Calu3 (cell line): Measurements from ENCODE around the gene BBOF1. TPM values are rescaled to one million over a fixed set of nuclear protein-coding genes. Genes with fewer than 3 reads are reported as not detected.
"Not testable (repeated sequence)": the region's sequence is repeated elsewhere in the genome, so short reads cannot be mapped to it uniquely, and the experiment has no call there.

Experiments used
- BruUV-seq: library from RNA; stranded (reverse); fragments of 400-500 nt; replicated peaks from 2 replicates; lab custom pipeline; 2021; lab: Mats Ljungman, UMichigan
- CTCF ChIA-PET: fragments of 300-600 bp; sonication (Branson Sonifier 250); formaldehyde crosslinking; loops from one replicate; lab custom pipeline; 2022; ENCODE audit warnings: antibody characterized with exemption; lab: Charles Lee
- DNase-seq: peaks from one replicate; pipeline ENCODE4 v3.0.0; 2022
- H3K27ac Mint-ChIP-seq: one replicate; pipeline ENCODE4 v1.8.0; 2022; ENCODE audit warnings: mixed read lengths; ENCODE audit not compliant: unreplicated experiment
- H3K27me3 Mint-ChIP-seq: one replicate; pipeline ENCODE4 v1.8.0; 2022; ENCODE audit warnings: mixed read lengths; ENCODE audit not compliant: unreplicated experiment
- H3K36me3 Mint-ChIP-seq: one replicate; pipeline ENCODE4 v1.8.0; 2022; ENCODE audit warnings: mild to moderate bottlenecking, moderate library complexity, mixed read lengths; ENCODE audit not compliant: insufficient read depth, unreplicated experiment
- H3K4me1 Mint-ChIP-seq: one replicate; pipeline ENCODE4 v1.8.0; 2022; ENCODE audit warnings: mild to moderate bottlenecking, low read depth, mixed read lengths; ENCODE audit not compliant: unreplicated experiment
- H3K4me3 Mint-ChIP-seq: one replicate; pipeline ENCODE4 v1.8.0; 2022; ENCODE audit warnings: mild to moderate bottlenecking, low read depth, moderate library complexity, mixed read lengths; ENCODE audit not compliant: unreplicated experiment
- H3K9me3 Mint-ChIP-seq: one replicate; pipeline ENCODE4 v1.8.0; 2022; ENCODE audit warnings: low read depth, mixed read lengths; ENCODE audit not compliant: unreplicated experiment
- CTCF ChIP-seq: fragments of 200-600 bp; IDR thresholded peaks from one replicate; pipeline ENCODE4 v1.8.0; 2022; ENCODE audit warnings: antibody characterized with exemption; ENCODE audit not compliant: unreplicated experiment
- intact Hi-C: fragments of 100-400 bp; cut with micrococcal nuclease; formaldehyde crosslinking; loops from one replicate; pipeline ENCODE4 v1.10.0; 2022; ENCODE audit not compliant: unreplicated experiment
- total RNA-seq: library from RNA; stranded (reverse); gene quantifications from 2 replicates; pipeline ENCODE4 v1.2.3, GENCODE V29; 2022

BBOF1 gene
- total RNA-seq, 1 experiment from 2014 or later: 1.3 TPM

GRCh38 chr14:73988065-73988464, 31.1 kb upstream of the BBOF1 start:
- Mint-ChIP-seq H3K4me3 (no peak overlapping the region), H3K36me3 (peaks cover 5% of the 10 kb centered on the region), H3K27ac (no peak overlapping the region), H3K4me1 (no peaks in the 10 kb centered on the region), H3K27me3 (no peaks in the 10 kb centered on the region), H3K9me3 (no peaks in the 10 kb centered on the region)
- no peak for TF ChIP-seq CTCF
- CTCF ChIA-PET: interaction anchor here (0.6 kb wide), 1 partner anchor 15 kb away, joined by 3 read pairs; no protein-coding TSS in a partner anchor
- intact Hi-C loops: no loop called here
- BruUV-seq: no TSS peak
- DNase-seq: no peak

GRCh38 chr14:73988656-73989055, 30.5 kb upstream of the BBOF1 start:
- H3K9me3 Mint-ChIP-seq, H3K27ac Mint-ChIP-seq, H3K4me3 Mint-ChIP-seq, H3K4me1 Mint-ChIP-seq, intact Hi-C loops, H3K36me3 Mint-ChIP-seq, BruUV-seq, DNase-seq, H3K27me3 Mint-ChIP-seq: not testable (repeated sequence)
- CTCF ChIA-PET: interaction anchor here (0.6 kb wide), 1 partner anchor 15 kb away, joined by 3 read pairs; no protein-coding TSS in a partner anchor

GRCh38 chr14:73991092-73991491, 28.1 kb upstream of the BBOF1 start:
- BruUV-seq: no TSS peak
- H3K27me3 Mint-ChIP-seq: no peaks in the 10 kb centered on the region
- DNase-seq: no peak
- H3K9me3 Mint-ChIP-seq: no peaks in the 10 kb centered on the region
- CTCF ChIA-PET: interaction anchor here (0.7 kb wide), 1 partner anchor 415 kb away, joined by 3 read pairs; no protein-coding TSS in a partner anchor
- H3K27ac Mint-ChIP-seq: no peak overlapping the region
- peaks cover 5% of the 10 kb centered on the region for H3K36me3 Mint-ChIP-seq
- no peak overlapping the region for H3K4me3 Mint-ChIP-seq
- H3K4me1 Mint-ChIP-seq: peaks cover 8% of the 10 kb centered on the region
- no peak for TF ChIP-seq CTCF
- intact Hi-C loops: no loop called here

- intact Hi-C loops, BruUV-seq, H3K4me3 Mint-ChIP-seq, H3K36me3 Mint-ChIP-seq, H3K27ac Mint-ChIP-seq, H3K9me3 Mint-ChIP-seq, H3K27me3 Mint-ChIP-seq, DNase-seq: not testable (repeated sequence)
- peaks cover 34% of the 10 kb centered on the region for H3K4me1 Mint-ChIP-seq
- CTCF ChIA-PET: interaction anchor here (0.6 kb wide), 1 partner anchor 12 kb away, joined by 3 read pairs; no protein-coding TSS in a partner anchor
Observed at GRCh38 chr14:73994926-73995325, 24.2 kb upstream of the BBOF1 start.

GRCh38 chr14:73995977-73996378, 23.2 kb upstream of the BBOF1 start:
- H3K4me3 Mint-ChIP-seq: no peak overlapping the region
- CTCF ChIA-PET: no interaction called here
- H3K36me3 Mint-ChIP-seq: no peaks in the 10 kb centered on the region
- H3K27me3 Mint-ChIP-seq: no peaks in the 10 kb centered on the region
- intact Hi-C loops: no loop called here
- peaks cover 34% of the 10 kb centered on the region for H3K4me1 Mint-ChIP-seq
- no peaks in the 10 kb centered on the region for H3K9me3 Mint-ChIP-seq
- BruUV-seq: no TSS peak
- TF ChIP-seq CTCF: no peak
- no peak for DNase-seq
- no peak overlapping the region for H3K27ac Mint-ChIP-seq
